Fibroblast of skin of left quadriceps (primary cell): ENCODE measurements around the gene G6PC1.
A peak's percentile ranks its signal among the peaks of the same experiment; 100 is the strongest.

Experiments used
- DNase-seq, 2 experiments: peaks; one replicate each; pipeline ENCODE4 v3.0.0-alpha.2; 2013; ENCODE audit warnings: low read depth in 2 of 2

Gene G6PC1

DNA sequence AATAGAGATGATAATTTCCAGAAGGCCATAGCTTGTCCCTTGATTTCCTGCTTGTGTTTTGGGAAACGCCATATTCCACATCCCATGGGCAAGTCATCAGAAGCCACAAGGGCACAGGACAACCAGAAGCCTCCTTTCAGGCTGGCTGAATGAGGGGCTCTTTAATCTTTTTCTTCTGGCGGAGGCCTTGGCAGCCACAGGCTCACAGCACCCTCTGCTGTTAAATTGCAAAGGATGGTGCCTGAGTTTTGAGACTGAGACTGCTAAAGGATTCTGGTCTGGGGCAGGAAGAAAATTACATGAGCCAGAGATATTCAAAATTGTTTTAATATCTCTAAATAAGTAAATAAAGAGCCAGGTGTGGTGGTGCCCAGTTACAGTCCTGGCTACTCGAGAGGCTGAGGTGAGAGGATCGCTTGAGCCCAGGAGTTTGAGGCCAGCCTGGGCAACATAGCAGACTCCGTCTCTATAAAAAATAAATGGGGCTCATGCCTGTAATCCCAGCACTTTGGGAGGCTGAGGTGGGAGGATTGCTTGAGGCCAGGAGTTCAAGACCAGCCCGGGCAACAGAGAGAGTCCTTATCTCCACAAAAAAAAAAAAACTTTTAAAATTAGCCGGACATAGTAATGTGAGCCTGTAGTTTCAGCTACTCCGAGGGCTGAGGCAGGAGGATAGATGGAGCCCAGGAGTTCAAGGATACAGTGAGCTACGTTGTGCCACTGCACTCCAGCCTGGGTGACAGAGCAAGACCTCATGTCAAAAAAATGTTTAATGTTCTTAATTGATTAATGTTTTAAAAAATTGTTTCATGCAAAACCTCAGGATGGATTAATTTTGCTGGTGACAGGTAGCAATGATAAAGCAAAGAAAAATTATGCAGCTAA is 37.4 kb downstream of the G6PC1 start:
- DNase-seq = peak; percentile 14 to 18

DNA sequence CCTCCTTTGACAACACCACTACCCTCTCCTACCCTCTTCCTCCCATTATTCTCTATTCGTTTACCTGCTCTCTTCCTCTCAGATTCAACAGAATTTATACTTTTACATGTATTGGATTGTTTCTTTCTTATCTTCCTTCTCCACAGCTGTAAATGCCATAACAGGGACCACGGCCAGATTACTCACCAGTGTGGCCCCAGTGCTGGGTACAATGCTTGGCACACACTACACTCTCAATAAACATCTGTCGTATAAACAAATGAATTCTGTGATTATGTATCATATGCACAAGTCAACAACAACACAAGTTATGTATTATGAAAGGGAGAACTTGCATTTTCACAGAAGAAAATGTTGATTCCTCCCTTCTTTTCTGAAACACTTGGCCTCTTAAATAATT is 43.6 kb downstream of the G6PC1 start:
- DNase-seq = no peak

DNA sequence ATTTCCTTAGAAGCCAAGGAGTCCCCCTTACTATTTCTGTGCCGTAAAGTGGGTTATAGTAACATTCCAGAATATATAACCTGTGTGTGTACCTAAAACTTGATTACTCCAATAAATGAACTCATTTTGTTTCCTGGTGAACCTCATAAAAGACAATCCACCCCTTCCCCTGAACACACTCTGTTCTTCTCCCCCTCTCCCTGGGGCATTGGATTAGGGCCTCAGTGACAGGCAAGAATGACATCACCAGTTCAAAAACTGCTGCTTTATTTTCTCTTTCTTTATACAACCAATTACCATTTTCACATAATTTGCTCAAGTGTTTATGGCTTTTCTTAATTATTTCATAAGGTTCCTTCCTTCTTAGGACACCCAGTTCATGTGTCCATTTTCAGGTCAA is 46.2 kb downstream of the G6PC1 start:
- DNase-seq = no peak

DNA sequence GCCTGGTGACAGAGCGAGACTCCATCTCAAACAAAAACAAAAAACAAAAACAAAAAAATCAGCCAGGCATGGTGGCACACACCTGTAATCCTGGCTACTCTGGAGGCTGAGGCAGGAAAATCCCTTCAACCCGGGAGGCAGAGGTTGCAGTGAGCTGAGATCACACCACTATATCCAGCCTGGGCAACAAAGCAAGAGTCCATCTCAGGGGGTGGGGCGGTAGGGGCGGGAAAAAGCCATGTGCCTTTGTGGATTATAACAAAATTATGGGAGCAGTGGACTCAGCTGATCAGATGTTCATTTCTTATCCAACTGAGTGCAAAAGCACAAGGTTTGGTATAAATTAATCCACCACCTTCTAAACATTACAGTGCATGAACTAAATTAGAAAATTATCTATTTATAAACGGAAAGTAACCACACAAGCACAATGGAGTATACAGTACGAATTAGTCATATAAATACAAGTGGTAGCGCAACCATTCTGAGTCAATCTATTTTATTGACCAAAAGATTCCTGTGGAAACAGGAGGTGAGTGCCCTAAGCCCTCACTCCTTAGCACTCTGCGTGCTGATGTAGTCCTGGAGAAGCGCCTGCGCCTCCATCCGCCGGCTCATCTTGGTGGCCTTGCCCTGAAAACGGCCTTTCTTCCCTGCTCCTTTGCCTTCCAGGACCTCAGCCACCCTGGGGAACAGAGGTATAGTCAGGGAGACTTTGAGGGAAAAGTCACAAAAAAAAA is 49.6 kb downstream of the G6PC1 start:
- DNase-seq = no peak
